HG03442 (cell line): ENCODE measurements around the gene ERCC6L2.

Source experiments
- ATAC-seq: cut with Tn5 transposase; IDR thresholded peaks from one replicate; pipeline ENCODE4 v1.9.1; 2021; ENCODE audit warnings: mild to moderate bottlenecking, moderate library complexity; ENCODE audit not compliant: unreplicated experiment

The ERCC6L2 gene

GRCh38 chr9:95977371-95977770, 101.9 kb downstream of the ERCC6L2 start:
- ATAC-seq = no peak

- no peak for ATAC-seq
Measured at GRCh38 chr9:95978106-95978505, 102.6 kb downstream of the ERCC6L2 start.

GRCh38 chr9:95979446-95979845, 104.0 kb downstream of the ERCC6L2 start:
- no peak for ATAC-seq

DNA sequence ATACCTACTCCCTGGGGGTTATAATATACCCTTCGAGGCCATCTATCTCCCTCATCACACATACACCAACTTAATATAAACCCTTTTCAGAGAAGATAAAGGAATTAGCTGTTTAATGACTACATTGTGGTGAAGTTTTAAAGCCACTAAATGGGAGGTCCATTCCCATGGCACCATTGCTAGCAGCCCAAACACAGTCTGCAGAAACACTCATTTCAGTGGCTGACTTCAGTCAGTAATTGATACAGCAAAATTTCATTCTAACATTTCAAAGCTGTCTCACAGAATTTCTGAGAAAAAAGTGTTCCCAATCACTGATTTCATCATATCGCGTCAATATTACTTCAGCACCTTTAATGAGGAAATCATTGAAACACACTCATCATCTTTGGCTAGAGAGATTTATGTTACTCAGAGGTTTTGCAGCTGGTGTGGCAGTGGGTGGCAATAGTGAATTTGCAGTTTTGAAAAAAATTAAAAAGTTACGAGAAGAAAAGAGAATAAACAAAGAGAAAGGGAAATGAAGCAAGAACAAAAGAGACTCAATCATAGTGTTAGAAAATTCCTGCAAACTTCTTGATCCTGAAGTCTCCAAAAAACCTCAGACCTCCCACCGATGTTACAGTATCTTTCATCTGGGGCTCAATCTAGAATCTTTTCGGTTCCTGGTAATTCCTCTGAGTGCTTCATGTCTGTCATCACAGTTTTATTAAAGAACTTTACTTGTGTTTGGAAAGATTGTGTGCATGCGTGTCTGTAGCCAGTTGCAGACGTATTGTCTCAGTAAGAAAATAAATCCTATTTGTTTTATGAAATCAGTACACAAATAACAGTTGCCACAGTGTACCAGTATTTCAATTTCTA, 105.0 kb downstream of the ERCC6L2 start:
- ATAC-seq = no peak

DNA sequence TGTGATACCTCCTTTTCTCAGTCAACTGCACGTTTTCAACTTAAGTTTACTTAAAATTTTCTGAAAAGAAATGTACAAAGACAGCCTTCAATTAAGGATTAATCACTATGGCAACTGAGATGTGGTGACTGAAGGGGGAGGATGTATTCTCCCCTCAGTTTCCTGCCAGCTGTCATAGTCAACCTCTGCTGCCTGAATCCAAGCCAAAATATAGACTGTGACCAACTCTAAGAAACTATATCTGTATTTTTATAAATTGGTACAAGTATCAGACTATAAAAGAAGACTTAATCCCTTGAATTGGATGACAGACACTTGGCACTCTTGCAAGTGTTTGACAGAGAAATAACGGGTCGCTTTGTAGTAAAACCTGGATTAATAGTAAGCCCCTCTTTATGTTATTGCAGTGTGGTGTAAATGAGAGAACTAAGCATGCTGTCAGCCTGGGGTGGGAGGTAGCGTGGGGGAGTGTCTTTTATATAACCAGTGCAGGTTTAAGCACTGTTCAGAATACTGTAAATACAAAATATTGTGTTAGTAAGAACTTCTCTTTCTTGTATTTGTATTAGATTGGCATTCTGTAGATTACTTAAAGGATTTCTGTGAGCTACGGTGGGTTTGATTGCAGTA, 106.4 kb downstream of the ERCC6L2 start:
- no peak for ATAC-seq

GRCh38 chr9:95985440-95986055, 110.1 kb downstream of the ERCC6L2 start:
- no peak for ATAC-seq

GRCh38 chr9:95989297-95989696, 113.8 kb downstream of the ERCC6L2 start:
- ATAC-seq = no peak

DNA sequence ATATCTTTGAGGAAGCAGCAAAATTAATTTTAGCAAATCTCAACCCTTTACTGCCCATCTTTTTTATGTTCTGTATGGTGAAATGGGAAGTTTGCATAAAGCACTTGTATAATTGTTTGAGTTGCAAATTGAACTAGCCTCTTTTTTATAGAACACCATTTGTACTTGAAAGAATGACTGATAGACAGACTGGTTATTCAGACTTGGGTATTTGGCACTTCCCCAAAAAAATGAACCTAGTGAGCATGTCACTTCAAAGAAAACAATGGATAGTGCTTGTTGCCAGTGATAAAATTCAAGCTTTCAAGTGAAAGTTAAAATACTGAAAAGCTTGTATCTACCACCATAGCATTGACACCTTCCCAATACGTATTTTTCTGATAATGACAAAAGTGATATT, 115.8 kb downstream of the ERCC6L2 start:
- ATAC-seq = no peak

- ATAC-seq = no peak
Measured at GRCh38 chr9:95992536-95992935, 117.0 kb downstream of the ERCC6L2 start.

GRCh38 chr9:95993337-95993736, 117.8 kb downstream of the ERCC6L2 start:
- ATAC-seq = no peak

DNA sequence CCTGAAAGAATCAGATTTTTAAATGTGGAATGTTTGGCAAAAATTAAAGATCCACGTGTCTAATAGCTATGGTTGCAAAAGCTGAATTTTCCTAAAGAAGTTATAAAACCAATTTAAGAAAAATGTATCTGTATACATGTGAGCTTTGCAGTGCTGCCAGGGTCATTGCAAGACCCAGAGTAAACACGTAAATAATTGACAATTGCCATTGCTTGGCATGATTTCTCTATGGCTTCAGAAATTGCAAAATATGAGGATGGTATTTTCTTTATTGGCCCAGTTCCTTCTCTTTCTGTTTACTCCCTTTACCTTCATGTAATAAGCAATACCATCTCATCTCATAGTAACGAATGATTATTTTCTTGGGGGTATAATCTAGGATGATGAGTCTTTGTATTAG, 123.9 kb downstream of the ERCC6L2 start:
- ATAC-seq = no peak

GRCh38 chr9:96004379-96004778, 128.9 kb downstream of the ERCC6L2 start:
- ATAC-seq = no peak

- no peak for ATAC-seq
Measured at GRCh38 chr9:96006296-96006879, 130.9 kb downstream of the ERCC6L2 start.

DNA sequence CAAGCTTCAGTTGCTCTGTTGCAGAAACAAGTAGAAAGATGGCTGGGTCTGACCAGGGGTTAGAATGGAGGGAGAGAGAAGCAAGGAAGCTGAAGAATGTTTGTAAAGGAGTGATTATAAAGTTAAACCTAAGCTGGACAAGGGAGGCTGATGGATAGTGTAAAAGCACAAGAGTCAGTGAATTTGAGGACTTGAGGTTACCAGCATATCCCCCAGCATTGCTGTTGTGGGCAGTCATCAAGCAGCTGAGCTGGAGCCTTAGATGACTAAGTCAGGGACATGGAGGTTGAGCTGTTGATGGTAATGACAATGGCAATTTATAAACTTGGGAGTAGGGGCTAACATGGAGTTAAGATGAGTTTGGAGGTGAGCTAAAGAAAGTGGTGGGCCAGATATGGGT, 131.5 kb downstream of the ERCC6L2 start:
- ATAC-seq = no peak

DNA sequence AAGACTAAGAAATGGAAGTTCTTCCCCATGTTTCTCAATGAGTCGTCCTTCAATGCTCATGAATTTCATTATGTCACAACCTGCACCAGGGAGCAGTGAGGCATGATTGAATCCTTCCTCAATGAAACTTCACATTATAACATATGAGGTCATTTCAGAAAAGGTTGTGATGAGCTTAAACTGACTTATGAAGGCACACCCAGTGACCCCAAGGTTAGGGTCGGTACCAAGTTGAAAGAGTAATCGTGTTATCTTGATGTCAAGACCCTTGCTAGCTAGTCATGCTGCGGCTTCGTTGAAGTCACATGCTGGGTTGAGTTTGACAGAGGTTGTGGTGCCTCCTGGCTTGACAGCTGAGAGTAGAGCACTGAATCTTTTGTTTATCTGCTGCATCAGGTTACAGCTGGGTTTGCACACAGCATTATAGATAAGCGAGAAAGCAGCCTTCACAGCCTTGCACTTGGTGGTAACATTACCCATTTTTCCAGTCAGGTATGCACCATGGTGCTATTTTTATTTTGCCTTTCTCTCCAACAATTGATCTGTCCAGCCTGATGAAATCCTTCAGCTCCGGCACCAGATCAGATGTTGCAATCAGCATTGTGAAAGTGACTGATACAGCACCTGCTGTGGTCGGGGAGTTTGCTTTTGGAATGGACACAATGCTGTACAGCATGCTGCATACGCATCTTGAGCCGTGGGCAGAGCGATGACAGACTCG, 133.2 kb downstream of the ERCC6L2 start:
- no peak for ATAC-seq

DNA sequence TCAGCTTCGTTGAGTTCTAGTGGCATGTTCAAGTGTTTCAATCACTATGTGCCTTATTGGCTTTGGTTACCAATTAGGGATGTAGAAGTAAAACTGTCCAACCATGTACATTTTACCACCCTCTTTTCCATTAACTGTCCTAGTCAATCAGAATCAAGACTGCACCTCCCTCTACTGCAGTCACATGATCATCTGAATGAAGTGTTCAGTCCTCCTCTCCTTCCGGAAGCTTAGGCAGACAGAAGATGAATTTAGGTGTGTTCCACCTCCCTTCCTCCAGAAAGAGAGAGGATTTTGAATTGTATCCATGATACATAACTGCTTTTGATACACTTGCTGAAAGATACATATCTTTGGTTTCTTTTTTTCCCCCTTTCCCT, 133.7 kb downstream of the ERCC6L2 start:
- no peak for ATAC-seq

DNA sequence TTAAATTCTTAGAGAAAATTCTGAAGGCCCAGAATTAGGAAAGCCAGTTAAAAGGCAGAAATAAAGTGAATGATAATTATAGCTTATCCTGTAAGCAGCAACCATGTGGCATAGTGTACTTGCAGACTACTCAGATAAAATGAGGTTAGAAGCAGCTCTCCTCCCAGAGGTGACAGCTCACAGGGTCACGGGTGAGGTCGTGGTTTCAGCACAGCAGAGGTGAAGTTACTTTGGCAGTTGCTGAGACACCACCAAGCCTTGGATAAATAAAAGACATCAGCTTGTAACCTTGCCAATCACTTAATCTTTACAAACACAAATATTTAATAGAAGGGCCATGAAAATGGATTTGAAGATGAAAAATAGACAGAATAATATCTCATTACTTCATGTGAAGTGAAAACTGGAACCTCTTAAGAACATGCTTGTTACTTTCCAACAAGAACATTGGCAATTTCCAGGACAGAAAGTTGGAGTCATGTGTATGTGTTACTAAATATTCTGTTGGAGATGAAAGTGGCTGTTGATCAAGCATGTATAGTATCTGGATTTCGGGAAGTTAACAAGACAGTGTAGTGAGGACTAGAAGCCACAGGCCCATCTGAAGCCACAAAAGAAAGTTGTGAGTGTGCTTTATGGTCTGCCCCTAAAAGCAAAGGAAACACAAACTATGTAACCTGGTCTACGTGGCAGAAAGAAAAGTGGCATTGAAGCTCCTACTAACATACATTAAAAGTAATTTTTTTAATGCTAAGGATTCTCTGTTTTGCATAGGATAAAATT, 134.4 kb downstream of the ERCC6L2 start:
- no peak for ATAC-seq

- no peak for ATAC-seq
Measured at GRCh38 chr9:96014078-96014477, 138.6 kb downstream of the ERCC6L2 start.

DNA sequence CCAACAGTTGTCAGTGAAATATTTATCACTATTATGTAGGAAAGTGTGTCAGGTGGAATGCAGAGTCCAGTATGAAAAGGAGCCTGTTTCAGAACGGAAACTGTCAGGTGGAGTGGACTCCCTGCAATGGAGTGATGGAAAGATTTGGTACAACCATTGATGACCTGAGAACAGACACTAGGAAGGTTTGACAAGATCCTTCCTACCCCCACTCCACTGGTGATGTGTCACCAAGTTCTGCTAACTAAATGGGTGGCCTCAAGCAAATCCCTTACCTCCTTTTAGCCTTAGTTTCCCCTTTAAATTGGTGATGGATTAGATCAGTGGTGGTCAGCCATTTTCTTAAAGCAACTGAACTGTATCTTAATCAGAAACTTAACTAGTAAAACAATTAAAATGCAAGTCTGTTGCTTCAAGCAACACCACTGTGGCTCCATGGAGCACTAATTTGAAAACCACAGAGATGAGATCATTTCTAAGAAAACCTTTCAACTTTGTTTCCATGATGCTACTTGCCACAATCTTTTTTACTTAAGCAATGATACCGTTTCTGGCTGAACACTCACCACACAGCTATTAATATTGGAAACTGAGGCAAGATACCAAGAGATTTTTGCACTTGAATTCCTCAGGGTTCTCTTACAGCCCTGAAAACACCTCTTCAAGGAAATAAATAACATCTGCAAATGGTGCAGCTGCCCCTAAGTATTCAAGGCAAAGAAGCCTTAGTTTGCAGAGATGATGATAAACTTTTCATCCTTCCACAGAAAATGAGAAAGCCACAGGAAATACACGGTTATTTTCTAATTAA, 140.6 kb downstream of the ERCC6L2 start:
- ATAC-seq = no peak
